WTC11 (cell line): Measurements from ENCODE around the gene B3GNT7.

Experiments used
- ELF4 ChIP-seq: sonication (generic); formaldehyde crosslinking; IDR thresholded peaks from 2 replicates; pipeline ENCODE4 v1.8.1; 2022; ENCODE audit warnings: low read depth, mild to moderate bottlenecking, moderate library complexity, missing genetic modification reagents
- ETV6 ChIP-seq: sonication (generic); formaldehyde crosslinking; IDR thresholded peaks from 2 replicates; pipeline ENCODE4 v1.8.1; 2022; ENCODE audit warnings: mild to moderate bottlenecking, missing genetic modification reagents
- GABPB1 ChIP-seq: sonication (generic); formaldehyde crosslinking; IDR thresholded peaks from 2 replicates; pipeline ENCODE4 v1.8.1; 2023; ENCODE audit warnings: mild to moderate bottlenecking, missing genetic modification reagents
- TP53 ChIP-seq: sonication (generic); formaldehyde crosslinking; IDR thresholded peaks from 2 replicates; pipeline ENCODE4 v1.8.1; 2023; ENCODE audit warnings: mild to moderate bottlenecking, missing genetic modification reagents
- ZBTB21 ChIP-seq: sonication (generic); formaldehyde crosslinking; IDR thresholded peaks from 2 replicates; pipeline ENCODE4 v1.8.1; 2023; ENCODE audit warnings: mild to moderate bottlenecking, missing genetic modification reagents, borderline replicate concordance
- TF ChIP-seq, protein P1 (sequence below): fragments of 200-600 bp; IDR thresholded peaks from 2 replicates; pipeline ENCODE4 v1.8.0; 2022; ENCODE audit warnings: antibody characterized with exemption
- TF ChIP-seq, protein P2 (sequence below): sonication (generic); formaldehyde crosslinking; IDR thresholded peaks from 2 replicates; pipeline ENCODE4 v1.8.1; 2023; ENCODE audit warnings: mild to moderate bottlenecking, moderate library complexity, missing genetic modification reagents
- TF ChIP-seq, protein P3 (sequence below): sonication (generic); formaldehyde crosslinking; IDR thresholded peaks from 2 replicates; pipeline ENCODE4 v1.8.1; 2022; ENCODE audit warnings: low read depth, mild to moderate bottlenecking, moderate library complexity, missing genetic modification reagents, borderline replicate concordance
- TF ChIP-seq, protein P4 (sequence below): sonication (generic); formaldehyde crosslinking; IDR thresholded peaks from 2 replicates; pipeline ENCODE4 v1.8.1; 2023; ENCODE audit warnings: mild to moderate bottlenecking, missing genetic modification reagents
- TF ChIP-seq, protein P5 (sequence below): sonication (generic); formaldehyde crosslinking; conservative IDR thresholded peaks from 2 replicates; pipeline ENCODE4 v1.8.1; 2022; ENCODE audit warnings: mild to moderate bottlenecking, missing genetic modification reagents

DNA sequence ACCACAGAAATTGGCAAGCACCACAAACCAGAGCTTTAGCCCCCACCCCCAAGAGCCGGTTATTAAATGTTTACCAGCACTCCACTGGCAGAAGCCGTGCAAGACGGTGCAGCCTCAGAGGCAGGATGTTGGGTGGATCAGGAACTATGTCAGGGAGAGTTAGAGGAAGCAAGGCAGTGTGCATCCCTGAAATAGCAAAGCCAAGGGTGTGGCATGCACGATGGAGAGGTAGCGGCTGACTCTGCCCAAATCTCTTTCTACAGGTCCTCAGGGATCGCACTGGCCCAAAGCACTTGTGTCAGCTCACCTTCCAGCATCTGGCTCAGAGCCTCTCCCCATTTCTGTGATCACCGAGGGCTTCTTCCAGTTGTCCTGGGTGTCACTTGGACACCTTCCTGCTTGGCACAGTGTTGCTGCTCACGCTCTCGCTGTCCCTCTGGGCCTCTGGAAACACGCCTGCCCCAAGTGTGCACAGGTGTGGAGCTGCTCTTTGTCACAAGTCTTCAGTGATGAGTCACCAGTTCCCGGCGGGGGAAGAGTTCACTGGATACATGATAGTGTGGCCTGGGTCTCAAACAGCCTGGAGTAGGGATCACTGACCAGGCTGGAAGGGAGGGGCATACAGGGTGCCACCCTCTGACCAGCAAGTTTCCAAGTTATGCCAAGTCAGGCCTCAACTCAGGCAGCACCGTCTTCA is 17.3 kb upstream of the B3GNT7 start:
- TF ChIP-seq, protein P1, sequence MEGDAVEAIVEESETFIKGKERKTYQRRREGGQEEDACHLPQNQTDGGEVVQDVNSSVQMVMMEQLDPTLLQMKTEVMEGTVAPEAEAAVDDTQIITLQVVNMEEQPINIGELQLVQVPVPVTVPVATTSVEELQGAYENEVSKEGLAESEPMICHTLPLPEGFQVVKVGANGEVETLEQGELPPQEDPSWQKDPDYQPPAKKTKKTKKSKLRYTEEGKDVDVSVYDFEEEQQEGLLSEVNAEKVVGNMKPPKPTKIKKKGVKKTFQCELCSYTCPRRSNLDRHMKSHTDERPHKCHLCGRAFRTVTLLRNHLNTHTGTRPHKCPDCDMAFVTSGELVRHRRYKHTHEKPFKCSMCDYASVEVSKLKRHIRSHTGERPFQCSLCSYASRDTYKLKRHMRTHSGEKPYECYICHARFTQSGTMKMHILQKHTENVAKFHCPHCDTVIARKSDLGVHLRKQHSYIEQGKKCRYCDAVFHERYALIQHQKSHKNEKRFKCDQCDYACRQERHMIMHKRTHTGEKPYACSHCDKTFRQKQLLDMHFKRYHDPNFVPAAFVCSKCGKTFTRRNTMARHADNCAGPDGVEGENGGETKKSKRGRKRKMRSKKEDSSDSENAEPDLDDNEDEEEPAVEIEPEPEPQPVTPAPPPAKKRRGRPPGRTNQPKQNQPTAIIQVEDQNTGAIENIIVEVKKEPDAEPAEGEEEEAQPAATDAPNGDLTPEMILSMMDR: no peak
- TF ChIP-seq ZBTB21 (CRISPR knock-in tag) (no peak), ETV6 (no peak), GABPB1 (CRISPR knock-in tag) (no peak; the same call in 1 of the 2 replicates), TP53 (no peak), ELF4 (CRISPR knock-in tag) (no peak)
- TF ChIP-seq, protein P2, sequence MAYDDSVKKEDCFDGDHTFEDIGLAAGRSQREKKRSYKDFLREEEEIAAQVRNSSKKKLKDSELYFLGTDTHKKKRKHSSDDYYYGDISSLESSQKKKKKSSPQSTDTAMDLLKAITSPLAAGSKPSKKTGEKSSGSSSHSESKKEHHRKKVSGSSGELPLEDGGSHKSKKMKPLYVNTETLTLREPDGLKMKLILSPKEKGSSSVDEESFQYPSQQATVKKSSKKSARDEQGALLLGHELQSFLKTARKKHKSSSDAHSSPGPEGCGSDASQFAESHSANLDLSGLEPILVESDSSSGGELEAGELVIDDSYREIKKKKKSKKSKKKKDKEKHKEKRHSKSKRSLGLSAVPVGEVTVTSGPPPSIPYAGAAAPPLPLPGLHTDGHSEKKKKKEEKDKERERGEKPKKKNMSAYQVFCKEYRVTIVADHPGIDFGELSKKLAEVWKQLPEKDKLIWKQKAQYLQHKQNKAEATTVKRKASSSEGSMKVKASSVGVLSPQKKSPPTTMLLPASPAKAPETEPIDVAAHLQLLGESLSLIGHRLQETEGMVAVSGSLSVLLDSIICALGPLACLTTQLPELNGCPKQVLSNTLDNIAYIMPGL (CRISPR knock-in tag): no peak
- TF ChIP-seq, protein P3, sequence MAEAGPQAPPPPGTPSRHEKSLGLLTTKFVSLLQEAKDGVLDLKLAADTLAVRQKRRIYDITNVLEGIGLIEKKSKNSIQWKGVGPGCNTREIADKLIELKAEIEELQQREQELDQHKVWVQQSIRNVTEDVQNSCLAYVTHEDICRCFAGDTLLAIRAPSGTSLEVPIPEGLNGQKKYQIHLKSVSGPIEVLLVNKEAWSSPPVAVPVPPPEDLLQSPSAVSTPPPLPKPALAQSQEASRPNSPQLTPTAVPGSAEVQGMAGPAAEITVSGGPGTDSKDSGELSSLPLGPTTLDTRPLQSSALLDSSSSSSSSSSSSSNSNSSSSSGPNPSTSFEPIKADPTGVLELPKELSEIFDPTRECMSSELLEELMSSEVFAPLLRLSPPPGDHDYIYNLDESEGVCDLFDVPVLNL (CRISPR knock-in tag): no peak
- TF ChIP-seq, protein P4, sequence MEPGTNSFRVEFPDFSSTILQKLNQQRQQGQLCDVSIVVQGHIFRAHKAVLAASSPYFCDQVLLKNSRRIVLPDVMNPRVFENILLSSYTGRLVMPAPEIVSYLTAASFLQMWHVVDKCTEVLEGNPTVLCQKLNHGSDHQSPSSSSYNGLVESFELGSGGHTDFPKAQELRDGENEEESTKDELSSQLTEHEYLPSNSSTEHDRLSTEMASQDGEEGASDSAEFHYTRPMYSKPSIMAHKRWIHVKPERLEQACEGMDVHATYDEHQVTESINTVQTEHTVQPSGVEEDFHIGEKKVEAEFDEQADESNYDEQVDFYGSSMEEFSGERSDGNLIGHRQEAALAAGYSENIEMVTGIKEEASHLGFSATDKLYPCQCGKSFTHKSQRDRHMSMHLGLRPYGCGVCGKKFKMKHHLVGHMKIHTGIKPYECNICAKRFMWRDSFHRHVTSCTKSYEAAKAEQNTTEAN (CRISPR knock-in tag): no peak
- TF ChIP-seq, protein P5, sequence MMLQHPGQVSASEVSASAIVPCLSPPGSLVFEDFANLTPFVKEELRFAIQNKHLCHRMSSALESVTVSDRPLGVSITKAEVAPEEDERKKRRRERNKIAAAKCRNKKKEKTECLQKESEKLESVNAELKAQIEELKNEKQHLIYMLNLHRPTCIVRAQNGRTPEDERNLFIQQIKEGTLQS (CRISPR knock-in tag): no peak
